Calu3 (cell line): ENCODE measurements around the gene RAF1. TPM values are rescaled to one million over a fixed set of nuclear protein-coding genes. Genes with fewer than 3 reads are reported as not detected.

Experiments
- BruUV-seq: library from RNA; stranded (reverse); fragments of 400-500 nt; replicated peaks from 2 replicates; lab custom pipeline; 2021; lab: Mats Ljungman, UMichigan
- CTCF ChIA-PET: fragments of 300-600 bp; sonication (Branson Sonifier 250); formaldehyde crosslinking; loops from one replicate; lab custom pipeline; 2022; ENCODE audit warnings: antibody characterized with exemption; lab: Charles Lee
- DNase-seq: peaks from one replicate; pipeline ENCODE4 v3.0.0; 2022
- H3K27ac Mint-ChIP-seq: one replicate; pipeline ENCODE4 v1.8.0; 2022; ENCODE audit warnings: mixed read lengths; ENCODE audit not compliant: unreplicated experiment
- H3K27me3 Mint-ChIP-seq: one replicate; pipeline ENCODE4 v1.8.0; 2022; ENCODE audit warnings: mixed read lengths; ENCODE audit not compliant: unreplicated experiment
- H3K36me3 Mint-ChIP-seq: one replicate; pipeline ENCODE4 v1.8.0; 2022; ENCODE audit warnings: mild to moderate bottlenecking, moderate library complexity, mixed read lengths; ENCODE audit not compliant: insufficient read depth, unreplicated experiment
- H3K4me1 Mint-ChIP-seq: one replicate; pipeline ENCODE4 v1.8.0; 2022; ENCODE audit warnings: mild to moderate bottlenecking, low read depth, mixed read lengths; ENCODE audit not compliant: unreplicated experiment
- H3K4me3 Mint-ChIP-seq: one replicate; pipeline ENCODE4 v1.8.0; 2022; ENCODE audit warnings: mild to moderate bottlenecking, low read depth, moderate library complexity, mixed read lengths; ENCODE audit not compliant: unreplicated experiment
- H3K9me3 Mint-ChIP-seq: one replicate; pipeline ENCODE4 v1.8.0; 2022; ENCODE audit warnings: low read depth, mixed read lengths; ENCODE audit not compliant: unreplicated experiment
- CTCF ChIP-seq: fragments of 200-600 bp; IDR thresholded peaks from one replicate; pipeline ENCODE4 v1.8.0; 2022; ENCODE audit warnings: antibody characterized with exemption; ENCODE audit not compliant: unreplicated experiment
- intact Hi-C: fragments of 100-400 bp; cut with micrococcal nuclease; formaldehyde crosslinking; loops from one replicate; pipeline ENCODE4 v1.10.0; 2022; ENCODE audit not compliant: unreplicated experiment
- total RNA-seq: library from RNA; stranded (reverse); gene quantifications from 2 replicates; pipeline ENCODE4 v1.2.3, GENCODE V29; 2022

Gene RAF1
- total RNA-seq, 1 experiment from 2014 or later = 69.3 TPM

- Mint-ChIP-seq H3K9me3 (no peaks in the 10 kb centered on the region), H3K36me3 (peaks cover 52% of the 10 kb centered on the region), H3K27me3 (no peaks in the 10 kb centered on the region), H3K27ac (no peak overlapping the region), H3K4me3 (no peak overlapping the region), H3K4me1 (peaks cover 7% of the 10 kb centered on the region)
- BruUV-seq = no TSS peak
- CTCF ChIA-PET = no interaction called here
- DNase-seq = no peak
- intact Hi-C loops = no loop called here
- no peak for TF ChIP-seq CTCF
These were observed 77.5 kb downstream of the RAF1 start for GRCh38 chr3:12586403-12586802.

- no TSS peak for BruUV-seq
- intact Hi-C loops = no loop called here
- no peak for TF ChIP-seq CTCF
- Mint-ChIP-seq H3K36me3 (peaks cover 55% of the 10 kb centered on the region), H3K4me3 (no peak overlapping the region), H3K4me1 (peaks cover 7% of the 10 kb centered on the region), H3K27ac (no peak overlapping the region), H3K27me3 (no peaks in the 10 kb centered on the region), H3K9me3 (no peaks in the 10 kb centered on the region)
- CTCF ChIA-PET = no interaction called here
- DNase-seq = no peak
These were observed 77.9 kb downstream of the RAF1 start for GRCh38 chr3:12585970-12586369.

- Mint-ChIP-seq H3K9me3 (no peaks in the 10 kb centered on the region), H3K4me3 (no peak overlapping the region), H3K27me3 (no peaks in the 10 kb centered on the region), H3K36me3 (peaks cover 61% of the 10 kb centered on the region), H3K4me1 (peaks cover 8% of the 10 kb centered on the region), H3K27ac (no peak overlapping the region)
- CTCF ChIA-PET = interaction anchor here (0.9 kb wide), 1 partner anchor 9 kb away, joined by 3 read pairs; no protein-coding TSS in a partner anchor
- DNase-seq = no peak
- intact Hi-C loops = no loop called here
- no peak for TF ChIP-seq CTCF
- BruUV-seq = no TSS peak
These were observed 78.7 kb downstream of the RAF1 start for GRCh38 chr3:12585181-12585580.

GRCh38 chr3:12584083-12584482 lies 79.8 kb downstream of the RAF1 start:
- DNase-seq = no peak
- no TSS peak for BruUV-seq
- peaks cover 59% of the 10 kb centered on the region for H3K36me3 Mint-ChIP-seq
- TF ChIP-seq CTCF = no peak
- intact Hi-C loops = no loop called here
- no peaks in the 10 kb centered on the region for H3K9me3 Mint-ChIP-seq
- CTCF ChIA-PET = interaction anchor here (0.9 kb wide), 1 partner anchor 8 kb away, joined by 3 read pairs; no protein-coding TSS in a partner anchor
- no peaks in the 10 kb centered on the region for H3K27me3 Mint-ChIP-seq
- H3K4me3 Mint-ChIP-seq = no peak overlapping the region
- H3K4me1 Mint-ChIP-seq = peaks cover 14% of the 10 kb centered on the region
- H3K27ac Mint-ChIP-seq = no peak overlapping the region
